Suprapubic skin (tissue), 4 donors: ENCODE measurements around the gene ENTREP3. TPM values are rescaled to one million over a fixed set of nuclear protein-coding genes. Genes with fewer than 3 reads are reported as not detected.
"Not testable (repeated sequence)": the region's sequence is repeated elsewhere in the genome, so short reads cannot be mapped to it uniquely, and the experiment has no call there.

Experiments used
- DNase-seq, 2 donors: peaks; one replicate each; pipeline ENCODE4 v3.0.0-alpha.2; 2019; ENCODE audit warnings: low spot score in 2 of 2
- H3K27ac ChIP-seq: fragments of 200-600 bp; sonication (generic); one replicate; pipeline ENCODE4 v1.5.1; 2019
- H3K27me3 ChIP-seq: fragments of 200-600 bp; sonication (generic); one replicate; pipeline ENCODE4 v1.5.1; 2019
- H3K36me3 ChIP-seq: fragments of 200-600 bp; sonication (generic); one replicate; pipeline ENCODE4 v1.5.1; 2019
- H3K4me1 ChIP-seq: fragments of 200-600 bp; sonication (generic); one replicate; pipeline ENCODE4 v1.5.1; 2019
- H3K4me3 ChIP-seq: fragments of 200-600 bp; sonication (generic); one replicate; pipeline ENCODE4 v1.5.1; 2019; ENCODE audit warnings: mild to moderate bottlenecking
- H3K9me3 ChIP-seq: fragments of 200-600 bp; sonication (generic); one replicate; pipeline ENCODE4 v1.5.1; 2019
- EP300 ChIP-seq: sonication (generic); formaldehyde crosslinking; IDR thresholded peaks from one replicate; pipeline ENCODE4 v1.6.1; 2017; ENCODE audit warnings: antibody characterized with exemption
- POLR2A ChIP-seq, 2 donors: fragments of 450-650 bp; IDR thresholded peaks; one replicate each; pipeline ENCODE4 v1.6.1; 2017; ENCODE audit warnings: antibody characterized with exemption in 2 of 2, mild to moderate bottlenecking in 2 of 2, moderate library complexity in 2 of 2
- POLR2AphosphoS5 ChIP-seq, 3 donors: sonication (generic); formaldehyde crosslinking; IDR thresholded peaks; one replicate each; pipeline ENCODE4 v1.6.1; 2017; ENCODE audit warnings: antibody characterized with exemption in 3 of 3
- WGBS: methylation state at CpG from one replicate; pipeline ENCODE4 v1.1.5; 2018; 5-methylcytosine and 5-hydroxymethylcytosine counted together
- total RNA-seq, 4 donors: library from RNA; depleted of rRNA; stranded (reverse); fragments of >200 nt; gene quantifications; one replicate each; pipeline ENCODE4 v1.1.0, GENCODE V29; 2016
- TF ChIP-seq, protein P1 (sequence below), 2 donors: fragments of 200-600 bp in 1 of 2; fragments of 450-650 bp in 1 of 2; sonication (generic) in 1 of 2; IDR thresholded peaks; one replicate each; pipeline ENCODE4 v1.5.1; 2016 to 2019; ENCODE audit warnings: antibody characterized with exemption in 2 of 2, mild to moderate bottlenecking in 1 of 2, moderate library complexity in 1 of 2

The ENTREP3 gene
- total RNA-seq, 4 donors from 2014 or later = 23.6 to 32.1 (median 25.7) TPM

DNA sequence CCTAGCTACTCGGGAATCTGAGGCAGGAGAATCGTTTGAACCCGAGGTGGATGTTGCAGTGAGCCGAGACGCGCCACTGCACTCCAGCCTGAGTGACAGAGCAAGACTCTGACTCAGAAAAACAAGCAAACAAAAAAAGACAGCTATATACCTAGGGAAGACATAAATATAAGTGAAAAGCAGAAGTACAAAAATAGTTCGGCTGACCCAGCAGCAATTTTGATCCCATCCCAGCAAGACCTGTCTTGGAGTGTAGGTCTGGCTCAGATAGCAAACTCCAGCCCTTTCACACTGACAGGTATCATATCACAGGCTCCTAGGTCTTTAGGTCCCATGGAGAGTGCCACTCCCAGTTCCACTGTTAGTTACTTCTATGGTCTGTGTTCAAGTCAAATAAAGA lies 32.2 kb downstream of the ENTREP3 start:
- 86% methylated on average over 7 of the region's 7 CpGs for WGBS
- Histone ChIP-seq H3K4me1 (peaks cover 32% of the 10 kb centered on the region), H3K27me3 (no peaks in the 10 kb centered on the region), H3K9me3 (no peaks in the 10 kb centered on the region), H3K27ac (no peak overlapping the region), H3K36me3 (no peaks in the 10 kb centered on the region), H3K4me3 (no peak overlapping the region)
- no peak for TF ChIP-seq POLR2AphosphoS5 (IDR thresholded peaks at IDR 0.05)
- TF ChIP-seq, protein P1, sequence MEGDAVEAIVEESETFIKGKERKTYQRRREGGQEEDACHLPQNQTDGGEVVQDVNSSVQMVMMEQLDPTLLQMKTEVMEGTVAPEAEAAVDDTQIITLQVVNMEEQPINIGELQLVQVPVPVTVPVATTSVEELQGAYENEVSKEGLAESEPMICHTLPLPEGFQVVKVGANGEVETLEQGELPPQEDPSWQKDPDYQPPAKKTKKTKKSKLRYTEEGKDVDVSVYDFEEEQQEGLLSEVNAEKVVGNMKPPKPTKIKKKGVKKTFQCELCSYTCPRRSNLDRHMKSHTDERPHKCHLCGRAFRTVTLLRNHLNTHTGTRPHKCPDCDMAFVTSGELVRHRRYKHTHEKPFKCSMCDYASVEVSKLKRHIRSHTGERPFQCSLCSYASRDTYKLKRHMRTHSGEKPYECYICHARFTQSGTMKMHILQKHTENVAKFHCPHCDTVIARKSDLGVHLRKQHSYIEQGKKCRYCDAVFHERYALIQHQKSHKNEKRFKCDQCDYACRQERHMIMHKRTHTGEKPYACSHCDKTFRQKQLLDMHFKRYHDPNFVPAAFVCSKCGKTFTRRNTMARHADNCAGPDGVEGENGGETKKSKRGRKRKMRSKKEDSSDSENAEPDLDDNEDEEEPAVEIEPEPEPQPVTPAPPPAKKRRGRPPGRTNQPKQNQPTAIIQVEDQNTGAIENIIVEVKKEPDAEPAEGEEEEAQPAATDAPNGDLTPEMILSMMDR (IDR thresholded peaks at IDR 0.05) = no peak
- no peak for TF ChIP-seq POLR2A (IDR thresholded peaks at IDR 0.05)
- no peak for TF ChIP-seq EP300
- DNase-seq = no peak

DNA sequence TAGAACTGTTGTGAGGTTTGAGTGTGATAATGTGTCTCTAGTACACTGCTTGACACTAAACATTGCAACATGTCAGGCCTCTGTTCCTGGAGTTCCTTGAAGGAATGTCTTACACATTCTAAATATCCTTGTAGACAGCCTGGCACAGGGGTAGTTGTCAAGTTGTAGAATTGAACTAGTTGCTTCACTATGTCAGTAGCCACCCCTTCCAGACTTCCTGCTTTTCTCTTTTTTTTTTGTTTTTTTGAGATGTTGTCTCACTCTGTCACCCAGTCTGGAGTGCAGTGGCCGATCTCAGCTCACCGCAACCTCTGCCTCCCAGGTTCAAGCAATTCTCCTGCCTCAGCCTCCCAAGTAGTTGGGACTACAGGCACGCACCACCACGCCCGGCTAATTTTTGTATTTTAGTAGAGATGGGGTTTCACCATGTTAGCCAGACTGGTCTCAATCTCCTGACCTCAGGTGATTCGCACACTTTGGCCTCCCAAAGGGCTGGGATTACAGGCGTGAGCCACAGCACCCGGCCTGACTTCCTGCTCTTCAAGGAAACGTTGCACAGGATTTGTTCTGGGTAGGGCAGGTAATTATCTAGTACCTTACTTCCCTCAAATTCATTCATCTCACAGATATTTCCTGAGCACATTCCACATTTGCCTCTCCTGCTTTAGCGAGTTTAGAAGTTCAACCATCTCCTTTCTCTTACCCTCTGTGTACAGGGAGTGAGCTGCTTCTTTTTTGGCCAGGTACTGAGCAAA lies 34.9 kb downstream of the ENTREP3 start:
- H3K36me3 ChIP-seq, DNase-seq, H3K27me3 ChIP-seq, H3K9me3 ChIP-seq, H3K27ac ChIP-seq, H3K4me3 ChIP-seq: not testable (repeated sequence)
- peaks cover 12% of the 10 kb centered on the region for H3K4me1 ChIP-seq
- WGBS = 77% methylated on average over 10 of the region's 10 CpGs

DNA sequence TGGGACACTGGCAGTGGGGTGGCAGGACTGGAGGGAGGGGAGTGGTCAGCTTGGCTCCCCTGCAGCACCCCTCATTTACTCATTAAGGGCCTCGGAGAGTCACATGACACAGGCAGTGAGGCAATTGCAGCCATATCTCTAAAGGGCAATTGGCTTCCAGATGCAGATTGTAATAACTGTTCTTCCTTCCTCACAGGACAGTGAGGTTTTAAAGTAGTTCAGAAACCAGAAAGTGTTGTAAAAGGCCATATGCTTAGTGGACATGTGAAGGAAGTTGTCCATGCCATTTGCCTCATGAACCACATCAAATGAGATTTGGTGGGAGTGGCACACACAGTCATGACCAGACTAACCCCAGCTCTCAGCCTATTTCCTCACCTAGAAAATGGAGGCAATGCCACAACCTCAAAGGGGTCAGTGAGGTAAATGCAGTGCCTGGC lies 35.7 kb downstream of the ENTREP3 start:
- WGBS = 11% methylated on average over 1 of the region's 1 CpG
- Histone ChIP-seq H3K36me3 (no peaks in the 10 kb centered on the region), H3K9me3 (no peaks in the 10 kb centered on the region), H3K27me3 (no peaks in the 10 kb centered on the region), H3K4me1 (peaks cover 7% of the 10 kb centered on the region), H3K27ac (no peak overlapping the region), H3K4me3 (no peak overlapping the region)
- TF ChIP-seq POLR2AphosphoS5 (IDR thresholded peaks at IDR 0.05) (no peak), POLR2A (IDR thresholded peaks at IDR 0.05) (no peak)
- no peak for DNase-seq

DNA sequence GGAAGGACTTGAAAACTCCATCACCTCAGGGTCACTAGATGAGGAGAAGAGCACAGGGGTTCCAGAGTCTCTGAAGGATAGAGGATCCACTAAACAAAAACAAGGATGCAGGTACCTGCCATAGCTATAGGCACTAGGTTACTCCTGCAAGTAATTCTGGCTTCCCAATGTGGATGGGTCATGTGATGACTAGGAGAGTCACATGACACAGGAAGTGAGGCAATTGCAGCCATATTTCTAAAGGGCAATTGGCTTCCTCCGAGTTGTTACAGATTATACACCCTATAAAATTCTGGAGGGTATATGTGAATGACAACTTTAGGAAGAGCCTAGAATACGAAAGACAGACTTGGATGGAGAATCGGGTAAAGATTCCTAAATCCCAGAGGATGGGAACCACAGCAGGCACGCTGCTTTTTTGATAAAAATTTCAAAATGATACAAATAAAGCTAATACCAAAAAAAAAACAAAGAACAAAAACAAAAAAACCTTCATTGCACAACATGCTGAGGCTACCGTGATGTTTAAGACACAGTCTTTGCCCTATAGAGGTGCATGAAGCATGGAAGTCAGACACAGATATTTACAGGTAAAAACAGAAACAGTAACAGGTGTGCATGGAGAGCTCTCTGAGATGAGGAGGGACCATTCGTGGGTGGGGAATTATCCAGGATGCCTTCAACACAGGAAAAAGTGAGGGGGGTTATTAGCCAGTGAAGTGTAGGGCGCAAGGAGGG lies 36.3 kb downstream of the ENTREP3 start:
- H3K4me1 ChIP-seq = peaks cover 7% of the 10 kb centered on the region
- H3K4me3 ChIP-seq = no peak overlapping the region
- 37% methylated on average over 7 of the region's 7 CpGs for WGBS
- H3K36me3 ChIP-seq = no peaks in the 10 kb centered on the region
- DNase-seq = no peak
- H3K27me3 ChIP-seq = no peaks in the 10 kb centered on the region
- H3K27ac ChIP-seq = no peak overlapping the region
- H3K9me3 ChIP-seq = no peaks in the 10 kb centered on the region
- TF ChIP-seq EP300 (no peak), POLR2AphosphoS5 (IDR thresholded peaks at IDR 0.05) (peak in 1 of 3 donors; percentile 8)

DNA sequence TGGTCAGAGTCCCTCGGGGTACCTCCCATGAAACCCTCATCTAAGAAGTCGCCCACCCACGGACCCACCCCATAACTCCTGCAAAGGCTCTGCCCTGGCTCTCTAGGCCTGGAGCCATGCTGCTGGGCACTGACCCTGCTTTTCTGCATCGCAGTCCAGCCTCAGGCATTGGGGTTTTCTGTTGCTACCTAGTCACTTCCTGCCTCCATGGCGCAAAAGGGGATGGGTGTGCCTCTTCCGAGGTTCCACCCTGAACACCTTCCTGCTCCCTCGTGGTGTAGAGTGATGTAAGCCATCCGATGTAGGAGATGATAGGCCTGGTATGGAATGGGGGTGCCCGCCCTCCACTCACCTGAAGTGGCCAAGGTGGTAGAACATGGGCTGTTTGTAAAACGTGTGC lies 40.6 kb downstream of the ENTREP3 start:
- 63% methylated on average over 6 of the region's 10 CpGs for WGBS

DNA sequence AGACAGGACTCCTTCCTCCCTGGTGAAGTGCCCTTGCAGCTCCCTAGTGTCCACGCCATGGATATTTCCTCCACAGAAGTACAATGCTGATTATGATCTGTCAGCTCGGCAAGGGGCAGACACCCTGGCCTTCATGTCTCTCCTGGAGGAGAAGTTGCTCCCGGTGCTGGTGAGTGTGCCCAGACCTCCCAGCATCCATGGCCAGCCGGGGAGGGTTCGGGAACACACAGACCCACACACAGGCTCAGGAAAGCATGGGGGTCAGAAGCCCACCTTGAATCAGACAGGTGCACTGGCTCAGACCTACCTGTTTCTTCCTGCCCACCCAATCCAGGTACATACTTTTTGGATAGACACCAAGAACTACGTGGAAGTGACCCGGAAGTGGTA lies 43.2 kb downstream of the ENTREP3 start:
- H3K9me3 ChIP-seq, H3K27me3 ChIP-seq, H3K36me3 ChIP-seq, H3K4me3 ChIP-seq, DNase-seq, H3K27ac ChIP-seq: not testable (repeated sequence)
- H3K4me1 ChIP-seq = peaks cover 26% of the 10 kb centered on the region
- WGBS = 62% methylated on average over 5 of the region's 7 CpGs

More for the DNA sequence above, 40.6 kb downstream of the ENTREP3 start:
- not testable (repeated sequence) for H3K4me3 ChIP-seq, H3K9me3 ChIP-seq, H3K36me3 ChIP-seq, DNase-seq, H3K27ac ChIP-seq, H3K27me3 ChIP-seq
- H3K4me1 ChIP-seq = peaks cover 13% of the 10 kb centered on the region

DNA sequence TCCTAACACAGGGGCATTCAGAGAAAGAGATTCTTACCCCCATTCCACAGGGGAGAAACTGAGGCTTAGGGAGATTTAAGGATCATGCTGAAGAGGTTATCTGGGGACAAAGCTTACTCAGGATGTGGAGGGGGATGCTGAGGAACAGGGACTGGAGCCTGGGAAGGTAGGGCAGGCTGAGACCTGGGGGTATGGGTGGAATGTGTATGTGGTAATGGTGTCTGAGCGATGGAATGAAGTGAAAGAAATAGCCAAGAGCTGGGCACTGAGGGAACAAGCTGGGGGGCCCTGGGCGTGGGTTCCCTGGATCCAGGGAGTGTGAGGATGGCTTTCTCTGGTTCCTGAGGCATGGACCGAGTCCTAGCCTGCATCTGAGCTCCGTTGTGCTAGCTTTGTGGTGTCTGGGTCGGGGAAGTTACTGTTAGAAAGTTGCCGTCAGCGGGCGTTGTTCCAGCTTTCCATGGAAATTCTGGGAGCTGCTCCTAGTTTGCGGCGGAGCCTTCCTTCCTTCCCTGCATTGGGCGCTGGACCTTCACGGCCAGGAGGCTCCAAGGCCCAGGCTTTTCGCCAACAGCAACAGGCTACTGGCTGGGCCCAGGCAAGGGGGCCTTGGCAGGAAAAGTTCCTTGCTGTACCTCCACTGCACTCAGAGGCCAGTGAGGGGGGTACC lies 43.8 kb downstream of the ENTREP3 start:
- not testable (repeated sequence) for H3K9me3 ChIP-seq, H3K4me3 ChIP-seq, DNase-seq, H3K36me3 ChIP-seq, H3K27ac ChIP-seq, H3K27me3 ChIP-seq
- WGBS = 67% methylated on average over 8 of the region's 13 CpGs
- H3K4me1 ChIP-seq = peaks cover 32% of the 10 kb centered on the region

DNA sequence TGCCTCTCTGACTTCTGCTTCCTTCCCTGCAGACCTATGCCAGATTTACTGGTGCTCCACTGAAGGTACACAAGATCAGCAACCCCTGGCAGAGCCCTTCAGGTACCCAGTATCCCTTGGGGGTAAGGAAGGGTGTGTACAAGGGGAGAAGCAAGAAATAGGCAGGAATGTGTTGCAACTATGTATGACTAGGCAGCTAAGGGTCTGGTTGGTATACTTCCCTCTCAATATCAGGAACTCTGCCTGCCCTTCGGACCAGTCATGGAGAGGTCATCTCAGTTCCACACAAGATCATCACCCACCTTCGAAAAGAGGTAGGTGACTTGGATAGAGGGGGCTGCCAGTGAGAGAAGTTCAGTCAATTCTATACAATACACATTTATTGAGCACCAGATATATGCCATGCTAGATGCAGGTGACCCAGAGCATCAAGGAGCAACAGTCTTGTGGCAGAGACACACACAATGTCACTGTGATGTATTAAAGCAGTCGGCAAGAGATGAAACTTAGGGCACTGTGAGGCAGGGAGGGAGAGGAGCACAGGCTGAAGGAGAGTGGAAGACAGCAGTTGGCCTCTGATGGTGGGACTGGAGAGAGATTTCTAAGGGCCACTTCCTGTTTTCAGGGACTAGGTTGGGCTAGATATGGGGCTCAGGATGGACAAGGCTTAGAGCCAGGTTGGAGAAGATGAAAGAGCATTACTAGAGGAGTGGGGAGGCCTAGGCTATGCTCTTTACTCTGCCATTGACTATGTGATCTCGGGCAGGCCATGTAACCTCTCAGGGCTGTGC lies 44.8 kb downstream of the ENTREP3 start:
- Histone ChIP-seq H3K4me1 (peaks cover 33% of the 10 kb centered on the region), H3K9me3 (no peaks in the 10 kb centered on the region), H3K27ac (no peak overlapping the region), H3K27me3 (no peaks in the 10 kb centered on the region), H3K4me3 (no peak overlapping the region), H3K36me3 (peaks cover 7% of the 10 kb centered on the region)
- WGBS = 85% methylated on average over 4 of the region's 4 CpGs
- DNase-seq = no peak
- no peak for TF ChIP-seq POLR2AphosphoS5 (IDR thresholded peaks at IDR 0.05)
- no peak for TF ChIP-seq EP300
- TF ChIP-seq POLR2A (IDR thresholded peaks at IDR 0.05) = no peak
- TF ChIP-seq, protein P1 (IDR thresholded peaks at IDR 0.05) = no peak
